NCI-H1436 treated with DMSO at 0.1 percent for 48 hours (cell line): ENCODE measurements around the gene DCTN5.
"Not testable (repeated sequence)": the region's sequence is repeated elsewhere in the genome, so short reads cannot be mapped to it uniquely, and the experiment has no call there.

Experiments
- DNase-seq: peaks from one replicate; lab custom pipeline; 2025; lab: John Stamatoyannopoulos, UW

Gene DCTN5

DNA sequence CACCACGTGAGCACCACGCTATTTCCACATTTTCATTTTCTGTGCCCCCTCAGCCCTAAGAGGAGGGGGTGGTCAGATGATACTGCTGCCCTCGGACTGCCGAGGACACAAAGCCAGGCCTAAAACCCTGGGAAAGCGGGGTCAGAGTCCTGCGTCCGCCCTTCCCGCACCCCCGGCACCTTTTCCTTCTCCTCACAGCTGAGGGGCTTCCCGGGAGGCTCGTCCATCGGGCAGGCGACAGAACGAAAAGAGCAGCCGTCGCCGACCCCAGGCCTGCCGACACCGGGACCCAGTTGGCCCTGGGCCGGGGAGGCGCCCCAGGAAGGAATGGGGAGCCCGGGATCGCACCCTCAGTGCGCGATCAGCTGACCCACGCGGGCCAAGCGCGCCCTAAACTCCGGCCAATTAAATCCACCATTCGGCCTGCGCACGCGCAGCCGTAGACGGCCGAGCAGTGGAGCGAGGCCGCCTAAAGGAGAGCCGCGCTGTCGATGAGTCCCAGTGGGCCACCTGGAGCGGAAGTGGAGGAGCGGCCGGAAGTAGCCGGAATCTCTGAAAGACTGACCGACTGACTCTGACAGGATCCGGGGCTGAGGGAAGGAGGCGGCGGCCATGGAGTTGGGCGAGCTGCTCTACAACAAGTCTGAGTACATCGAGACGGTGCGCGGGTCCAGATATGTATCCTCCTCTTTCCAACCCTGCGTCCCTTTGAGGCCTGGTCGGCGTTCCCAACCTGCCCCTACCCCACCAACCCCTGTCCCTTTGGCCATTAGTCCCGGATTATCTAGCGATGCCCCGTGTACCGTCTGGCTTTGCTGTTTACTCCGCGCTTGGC lies at the start of gene DCTN5, which contains the start of gene PALB2:
Gene DCTN5, plus strand, starts transcription at position 536 of the 835 bp plus-strand sequence. Its CDS starts 77 bp downstream, at position 613.
Gene PALB2, minus strand, starts transcription at position 380 of the 835 bp plus-strand sequence. Its CDS starts 153 bp downstream, at position 227.
- DNase-seq, result peak; percentile 73

DNA sequence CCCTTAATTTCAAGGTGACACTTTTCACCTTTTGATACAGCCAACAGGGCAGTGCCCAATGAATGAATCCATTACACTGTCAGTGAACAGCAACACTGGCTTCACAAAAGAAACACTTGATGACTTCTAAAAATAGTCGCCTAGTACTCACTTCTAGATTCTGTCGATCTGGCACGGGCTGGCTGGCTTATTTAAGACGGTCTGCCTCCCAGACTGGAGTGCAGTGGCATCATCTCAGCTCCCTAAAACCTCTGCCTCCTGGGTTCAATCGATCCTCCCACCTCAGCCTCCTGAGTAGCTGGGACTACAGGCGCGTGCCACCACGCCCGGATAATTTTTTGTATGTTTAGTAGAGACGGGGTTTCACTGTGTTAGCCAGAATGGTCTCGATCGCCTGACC lies 47.1 kb upstream of the DCTN5 start:
- no peak for DNase-seq

DNA sequence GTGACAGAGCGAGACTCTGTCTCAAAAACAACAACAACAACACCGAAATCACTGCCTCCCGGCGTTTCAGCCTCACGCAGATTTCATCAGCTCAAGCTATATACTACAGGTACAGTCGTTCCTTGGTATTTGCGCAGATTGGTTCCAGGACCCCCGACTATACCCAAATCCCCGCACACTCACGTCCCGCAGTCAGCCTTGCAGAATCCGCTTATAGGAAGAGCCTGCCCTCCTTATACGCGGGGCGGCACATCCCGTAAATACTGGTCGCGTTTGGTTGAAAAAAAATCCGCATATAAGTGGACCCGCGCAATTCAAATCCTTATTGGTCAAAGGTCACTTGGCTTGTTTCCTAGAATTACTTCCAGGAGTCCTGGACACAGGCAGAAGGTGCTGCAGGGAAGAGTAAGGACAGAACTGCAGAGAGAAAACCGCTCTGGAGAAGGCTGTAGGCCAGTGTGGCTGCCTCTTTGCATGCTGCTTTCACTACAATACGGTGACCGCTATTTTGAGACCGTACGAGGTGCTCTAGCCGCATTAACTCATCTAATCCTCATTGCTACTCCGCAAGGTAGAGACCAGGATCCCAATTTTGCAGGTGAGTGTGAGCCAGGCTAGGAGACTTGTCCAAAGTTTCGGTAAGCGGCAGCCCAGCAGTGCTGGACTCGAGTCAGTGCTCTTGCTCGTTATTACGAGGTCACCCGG lies 45.9 kb upstream of the DCTN5 start:
- no peak for DNase-seq

DNA sequence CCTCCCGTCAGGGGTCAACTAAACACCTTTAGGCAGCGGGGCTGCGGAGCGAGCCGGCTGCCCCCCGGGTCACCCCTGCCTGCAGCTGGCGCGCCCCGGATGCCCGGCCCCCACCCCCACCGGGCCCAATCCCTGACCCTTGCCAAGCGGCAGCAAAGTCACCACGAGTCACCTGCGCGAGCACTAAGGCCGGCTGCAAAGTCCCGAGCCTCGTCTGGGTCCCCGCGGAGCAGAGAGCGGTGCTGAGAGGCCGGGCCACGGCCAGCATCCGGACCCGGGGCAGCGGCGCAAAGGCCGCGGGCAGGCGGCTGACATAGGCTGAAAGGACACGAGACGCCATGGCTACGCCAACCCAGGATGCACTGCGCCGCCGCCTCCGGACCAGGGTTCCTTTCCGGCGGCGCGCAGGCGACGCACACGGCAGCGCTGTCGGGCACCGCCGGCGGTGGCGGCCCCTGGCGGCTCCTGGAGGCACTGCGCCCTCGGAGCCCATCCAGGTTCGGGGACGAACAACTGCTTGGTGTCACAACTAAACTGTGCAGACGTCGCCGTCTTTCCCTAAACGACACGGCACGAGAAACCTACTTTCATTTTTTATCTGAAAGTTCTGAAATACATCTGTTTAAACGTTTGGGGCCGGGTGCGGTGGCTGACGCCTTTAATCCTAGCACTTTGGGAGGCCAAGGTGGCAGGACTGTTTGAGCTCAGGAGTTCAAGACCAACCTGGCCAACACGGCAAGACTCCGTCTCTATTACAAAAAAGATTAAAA lies 45.1 kb upstream of the DCTN5 start, which contains the start of gene NDUFAB1:
Gene NDUFAB1, minus strand, starts transcription at position 366 of the 770 bp plus-strand sequence. Its CDS starts 26 bp downstream, at position 340.
- peak; percentile 5 for DNase-seq

DNA sequence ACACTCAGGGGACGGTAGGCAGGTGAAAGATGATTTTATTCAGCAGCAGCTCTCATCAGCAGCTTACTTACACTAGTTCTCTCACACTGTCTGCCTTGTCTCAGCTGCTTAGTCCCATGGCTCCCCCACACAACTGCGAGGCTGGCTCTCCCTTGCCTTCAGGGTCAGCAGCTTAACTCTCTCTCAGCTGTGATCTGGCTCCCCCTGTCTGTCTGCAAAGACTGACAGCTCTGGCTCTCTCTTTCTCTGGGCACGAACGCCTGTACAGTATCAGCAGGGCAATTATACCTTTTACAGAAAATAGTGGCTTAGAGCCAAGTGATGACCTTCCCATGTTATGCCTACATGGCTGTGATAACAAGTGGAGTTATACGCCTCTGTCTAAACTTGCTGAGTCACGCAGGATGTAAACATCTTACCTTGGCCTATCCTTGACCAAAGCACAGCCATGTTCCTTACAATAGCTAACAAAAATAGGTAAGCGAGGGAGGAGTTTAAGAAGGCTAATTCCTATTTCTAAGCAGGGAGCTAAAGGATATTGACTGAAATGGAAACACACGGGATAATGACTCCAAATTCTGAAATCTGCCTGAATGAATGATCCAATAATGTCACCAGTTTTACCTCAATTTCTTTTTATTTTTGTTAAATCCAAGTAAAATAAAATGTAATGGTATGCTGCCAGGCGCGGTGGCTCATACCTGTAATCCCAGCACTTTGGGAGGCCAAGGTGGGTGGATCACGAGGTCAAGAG lies 44.1 kb upstream of the DCTN5 start:
- DNase-seq, result no peak

DNA sequence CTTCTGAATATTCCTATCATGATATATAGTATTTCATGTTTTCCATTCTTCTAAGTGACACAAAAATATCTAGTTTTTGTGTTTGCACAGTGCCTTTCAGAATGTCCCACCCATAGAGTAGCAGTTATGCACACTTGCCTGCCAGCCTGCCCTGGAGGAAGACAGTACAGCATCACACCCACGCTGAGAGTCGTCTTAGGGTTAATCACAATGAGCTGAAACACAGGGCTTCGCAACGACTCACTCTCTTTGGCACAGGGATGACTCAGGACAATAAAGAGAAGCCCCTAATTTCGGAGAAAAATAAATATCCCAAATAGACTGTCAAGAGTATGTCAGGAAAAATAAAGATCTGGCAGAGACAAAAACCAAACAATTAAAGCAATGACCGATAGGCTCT lies 33.5 kb upstream of the DCTN5 start:
- DNase-seq, result no peak

DNA sequence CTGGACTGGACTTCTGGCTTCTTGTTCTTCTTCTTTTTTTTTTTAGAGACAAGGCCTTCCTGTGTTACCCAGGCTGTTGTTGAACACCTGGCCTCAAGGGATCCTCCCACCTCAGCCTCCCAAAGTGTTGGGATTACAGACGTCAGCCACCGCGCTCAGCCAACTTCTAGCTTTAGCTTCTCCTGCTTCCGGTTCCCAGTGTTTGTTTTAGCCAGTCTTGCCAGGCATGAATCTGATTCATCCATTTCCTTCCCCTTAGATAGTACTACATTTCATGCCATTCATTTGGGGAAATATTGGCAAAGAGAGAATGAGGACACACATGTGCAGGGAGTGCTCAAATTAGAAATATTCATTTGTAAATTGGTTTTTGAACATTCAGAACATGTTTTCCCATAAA lies 33.1 kb upstream of the DCTN5 start:
- no peak for DNase-seq

DNA sequence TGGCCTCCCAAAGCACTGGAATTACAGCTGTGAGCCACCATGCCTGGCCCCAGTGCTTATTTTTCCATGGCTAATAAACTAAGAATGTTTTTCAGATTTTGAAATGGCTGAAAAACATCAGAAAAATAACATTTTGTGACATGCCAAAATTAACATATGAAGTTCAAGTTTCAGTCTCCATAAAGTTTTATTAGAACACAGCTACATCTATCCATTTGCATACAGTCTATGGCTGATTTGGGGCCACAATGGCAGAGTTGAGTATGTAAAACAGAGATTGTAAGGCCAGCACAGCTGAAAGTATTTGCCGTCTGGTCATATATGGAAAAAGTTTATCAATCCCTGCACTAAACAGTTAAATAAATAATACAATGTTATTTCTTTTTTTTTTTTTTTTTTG lies 31.3 kb upstream of the DCTN5 start:
- DNase-seq, result no peak

DNA sequence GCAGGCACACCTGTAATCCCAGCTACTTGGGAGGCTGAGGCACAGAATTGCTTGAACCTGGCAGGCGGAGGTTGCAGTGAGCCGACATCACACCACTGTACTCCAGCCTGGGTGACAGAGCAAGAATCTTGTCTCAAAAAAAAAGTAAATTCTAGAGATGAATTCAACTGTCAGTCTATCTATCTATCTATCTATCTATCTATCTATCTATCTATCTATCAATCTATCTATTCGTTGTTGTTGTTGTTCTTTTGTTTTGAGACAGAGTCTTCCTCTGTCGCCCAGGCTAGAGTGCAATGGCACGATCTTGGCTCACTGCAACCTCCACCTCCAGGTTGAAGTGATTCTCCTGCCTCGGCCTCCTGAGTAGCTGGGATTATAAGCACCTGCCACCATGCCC lies 30.4 kb upstream of the DCTN5 start:
- not testable (repeated sequence) for DNase-seq

DNA sequence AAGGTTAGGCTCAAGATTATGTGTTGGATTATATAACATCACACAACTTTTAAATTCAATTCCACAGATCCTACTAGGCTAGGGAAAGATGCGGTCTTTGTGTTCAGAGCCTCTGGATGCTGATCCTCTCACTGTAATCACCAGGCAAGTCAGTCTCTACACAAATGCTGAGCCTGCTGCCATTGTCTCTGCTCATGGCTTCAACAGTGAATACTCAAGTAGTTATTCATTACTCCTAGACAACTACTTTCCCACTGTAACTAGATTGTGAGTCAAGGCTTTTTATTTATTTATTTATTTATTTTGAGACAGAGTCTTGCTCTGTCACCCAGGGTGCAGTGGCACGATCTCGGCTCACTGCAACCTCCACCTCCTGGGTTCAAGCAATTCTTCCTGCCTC lies 29.3 kb upstream of the DCTN5 start:
- no peak for DNase-seq

DNA sequence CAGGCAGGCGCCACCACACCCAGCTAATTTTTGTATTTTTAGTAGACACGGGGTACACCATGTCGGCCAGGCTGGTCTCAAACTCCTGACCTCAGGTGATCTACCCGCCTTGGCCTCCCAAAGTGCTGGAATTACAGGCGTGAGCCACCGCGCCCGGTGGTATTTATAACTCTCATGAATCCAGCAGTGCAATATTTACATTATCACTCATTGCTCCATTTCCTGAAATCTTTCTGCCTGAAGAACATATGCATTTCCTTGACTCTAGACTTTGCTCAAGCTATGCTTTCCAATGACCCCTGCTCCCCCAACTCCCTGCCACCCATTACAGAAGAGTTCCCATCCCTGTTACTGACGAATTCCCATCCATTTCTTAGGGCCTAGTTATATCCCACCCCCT lies 25.5 kb upstream of the DCTN5 start:
- no peak for DNase-seq

DNA sequence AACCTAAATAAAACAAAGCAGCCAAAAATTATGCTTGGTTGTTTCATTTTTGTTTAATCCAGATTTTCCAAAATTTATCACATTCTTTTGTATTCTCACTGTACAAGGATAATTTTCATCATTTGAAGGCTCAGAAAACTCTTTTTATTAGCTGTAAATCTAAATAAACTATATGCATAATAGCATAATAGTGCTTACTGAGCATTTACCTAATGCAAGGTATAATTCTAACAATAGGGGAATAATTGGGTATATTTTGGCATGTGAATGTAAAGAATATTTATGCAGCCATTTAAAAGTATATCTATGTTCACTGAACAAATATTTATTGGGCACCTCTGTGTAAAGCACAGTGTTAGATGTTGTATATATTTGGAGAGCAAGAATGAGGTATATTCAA lies 17.2 kb upstream of the DCTN5 start:
- no peak for DNase-seq

DNA sequence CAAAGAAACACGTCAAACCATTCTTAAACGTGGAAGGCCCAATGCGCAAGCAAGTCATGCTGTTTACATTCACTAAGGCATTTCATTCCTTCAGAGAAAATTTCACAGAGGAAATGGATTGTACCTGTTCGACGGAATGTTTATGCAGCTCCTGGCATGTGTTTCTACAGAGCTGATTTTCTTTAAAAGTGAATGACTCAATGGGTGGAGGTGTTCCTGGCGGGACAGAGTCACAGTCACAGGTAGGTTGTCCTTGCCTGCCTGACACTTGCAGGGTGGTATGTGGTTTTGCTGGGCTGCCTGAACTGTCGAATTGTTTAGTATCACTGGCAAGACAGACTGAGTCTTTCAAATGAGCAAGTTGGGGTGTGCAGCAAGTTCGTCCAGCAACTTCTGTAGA lies 11.8 kb upstream of the DCTN5 start:
- no peak for DNase-seq

DNA sequence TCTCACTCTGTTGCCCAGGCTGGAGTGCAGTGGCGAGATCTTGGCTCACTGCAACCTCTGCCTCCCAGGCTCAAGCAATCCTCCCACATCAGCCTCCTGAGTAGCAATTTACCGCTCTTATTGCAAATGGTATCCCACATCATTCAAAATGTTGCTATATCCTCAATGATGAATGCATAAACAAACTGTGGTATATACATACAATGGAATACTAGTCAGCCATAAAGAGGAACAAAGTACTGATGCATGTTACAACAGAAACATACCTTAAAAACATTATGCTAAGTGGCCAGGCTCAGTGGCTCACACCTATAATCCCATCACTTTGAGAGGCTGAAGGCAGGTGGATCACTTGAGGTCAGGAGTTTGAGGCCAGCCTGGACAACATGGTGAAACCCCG lies 9.4 kb upstream of the DCTN5 start:
- not testable (repeated sequence) for DNase-seq

DNA sequence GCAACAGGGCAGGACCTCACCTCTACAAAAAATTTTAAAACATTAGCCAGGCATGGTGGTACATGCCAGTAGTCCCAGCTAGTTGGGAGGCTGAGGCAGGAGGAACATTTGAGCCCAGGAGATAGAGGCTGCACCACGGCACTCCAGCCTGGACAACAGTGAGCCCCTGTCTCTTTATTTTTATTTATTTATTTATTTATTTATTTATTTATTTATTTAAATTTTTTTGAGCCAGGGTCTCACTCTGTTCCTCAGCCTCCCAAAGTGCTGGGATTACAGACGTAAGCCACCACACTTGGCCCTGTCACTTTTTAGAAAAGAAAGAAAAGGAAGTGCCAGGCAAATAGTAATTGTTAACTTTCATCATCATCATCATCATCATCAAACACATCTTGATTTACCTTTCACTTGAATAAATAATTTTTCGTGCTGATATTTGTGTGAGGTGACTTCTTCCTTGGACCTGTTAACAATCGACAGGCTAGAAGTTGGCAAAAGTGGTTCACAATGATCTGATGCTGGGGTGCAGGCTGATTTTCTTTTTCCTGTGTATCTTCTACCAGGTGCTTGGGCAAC lies 6.7 kb upstream of the DCTN5 start:
- DNase-seq, result no peak

DNA sequence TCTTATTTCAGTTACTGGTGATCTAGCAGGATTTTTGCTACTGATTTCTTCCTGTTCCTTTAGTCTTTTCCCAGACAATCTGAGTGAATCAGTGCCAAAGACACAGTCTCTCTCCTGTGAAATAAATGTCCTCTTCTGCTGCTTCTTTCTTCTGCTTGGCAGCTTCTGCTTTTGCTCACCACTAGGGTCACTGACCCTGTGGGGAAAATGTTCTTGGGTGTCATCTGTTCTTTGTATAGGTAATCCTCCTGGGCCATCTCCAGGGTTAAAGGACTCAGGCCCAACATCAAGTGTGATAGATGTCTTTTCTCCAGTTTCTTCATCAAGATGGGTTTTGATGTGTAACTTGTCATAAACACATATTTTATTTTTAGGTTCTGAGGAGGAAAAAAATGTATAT lies 5.3 kb upstream of the DCTN5 start:
- no peak for DNase-seq

DNA sequence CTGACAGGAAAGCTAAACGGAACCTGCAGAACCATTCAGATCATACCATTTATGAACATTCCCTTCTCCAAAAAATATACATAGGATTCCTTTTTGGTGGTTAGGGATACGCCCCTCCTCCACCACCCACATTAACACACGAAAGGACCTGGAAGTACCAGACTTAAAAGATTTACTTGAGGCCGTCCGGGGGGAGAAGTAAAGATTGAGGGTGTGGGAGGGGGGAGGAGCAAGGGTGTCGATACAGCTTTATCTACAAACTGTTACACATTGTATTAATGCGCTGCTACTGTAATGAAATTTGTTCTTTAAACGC lies 693 bp upstream of the DCTN5 start:
- DNase-seq, result no peak

DNA sequence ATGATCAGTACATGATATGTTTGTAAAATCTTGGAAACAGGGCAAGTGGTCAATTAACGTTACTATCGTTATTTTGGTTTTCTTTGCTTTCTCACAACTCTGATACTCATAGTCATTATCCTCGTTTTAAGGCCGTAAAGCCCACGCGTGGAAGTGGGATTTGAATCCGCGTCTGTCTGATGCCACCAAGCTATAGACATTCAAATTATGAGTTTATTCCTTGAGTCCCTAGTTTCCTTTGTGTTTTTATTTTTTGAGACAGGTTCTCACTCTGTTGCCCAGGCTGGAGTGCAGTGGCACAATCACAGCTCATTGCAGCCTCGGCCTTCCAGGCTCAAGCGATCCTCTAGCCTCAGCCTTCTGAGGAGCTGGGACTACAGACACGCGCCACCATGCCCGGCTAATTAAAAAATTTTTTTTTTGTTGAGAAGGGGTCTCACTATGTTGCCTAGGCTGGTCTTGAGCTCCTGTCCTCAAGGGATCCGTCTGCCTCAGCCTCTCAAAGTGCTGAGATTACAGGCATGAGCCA lies 1.0 kb downstream of the DCTN5 start:
- no peak for DNase-seq

DNA sequence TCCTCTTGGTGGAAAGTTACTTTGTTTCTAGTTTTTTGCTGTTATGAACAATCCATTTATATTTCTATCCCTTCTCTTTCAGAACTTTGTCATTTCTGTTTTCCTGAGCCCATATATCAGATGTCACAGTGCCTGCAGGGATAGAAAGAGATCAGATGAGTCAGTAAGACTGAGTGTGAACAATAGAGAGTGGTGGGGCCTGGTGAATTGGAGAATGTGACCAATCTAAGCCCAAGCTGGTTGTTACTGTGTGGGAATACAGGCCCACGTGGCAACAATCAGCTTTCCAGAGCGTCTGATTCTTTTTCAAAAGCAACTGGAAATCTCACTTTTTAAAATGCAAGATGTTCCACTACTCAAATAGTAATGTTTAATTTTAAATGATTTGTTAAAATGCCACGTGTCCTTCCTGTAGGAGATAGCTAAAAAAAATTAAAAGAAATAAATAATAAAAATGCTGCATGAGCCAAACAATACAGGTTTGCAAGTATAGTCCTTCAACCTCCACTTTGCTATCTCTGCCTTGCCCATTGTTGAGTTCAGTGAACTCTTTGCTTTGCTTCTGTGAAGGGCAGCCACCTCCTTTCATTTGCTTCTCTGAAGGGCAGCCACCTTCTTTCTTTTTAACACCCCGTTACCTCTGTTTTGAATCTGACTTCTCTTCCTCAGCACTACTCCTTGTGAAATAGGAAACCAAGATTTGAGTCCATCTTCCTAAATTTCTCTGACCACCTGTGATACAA lies 9.6 kb downstream of the DCTN5 start:
- no peak for DNase-seq

DNA sequence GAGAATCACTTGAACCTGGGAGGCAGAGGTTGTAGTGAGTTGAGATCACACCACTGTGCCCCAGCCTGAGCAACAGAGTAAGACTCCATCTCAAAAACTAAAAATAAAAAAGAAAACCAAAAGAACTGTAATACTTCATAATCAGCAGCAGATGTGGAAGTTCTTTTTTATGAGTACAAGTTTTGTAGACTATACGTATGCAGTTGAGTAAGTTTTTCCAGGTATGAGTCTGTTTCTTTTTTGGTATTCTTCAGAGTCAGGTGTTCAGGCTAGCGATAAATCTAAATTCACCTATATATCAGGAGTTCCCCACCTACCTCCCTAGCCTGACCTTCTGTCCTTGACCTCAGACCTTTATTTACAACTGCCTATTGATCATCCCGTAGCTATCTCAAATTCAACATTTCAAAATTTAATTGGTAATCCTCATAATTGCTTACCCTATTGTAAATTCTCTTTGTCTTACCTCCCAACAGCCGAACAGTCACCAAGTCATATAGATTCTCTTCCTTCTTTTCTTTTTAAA lies 10.7 kb downstream of the DCTN5 start:
- no peak for DNase-seq
